Thoracic aorta (tissue), 2 donors: ENCODE results near the gene PSMG3. TPM values are rescaled to one million over a fixed set of nuclear protein-coding genes. Genes with fewer than 3 reads are reported as not detected.

Source experiments
- ATAC-seq: fragments of 150-250 bp; one replicate; pipeline ENCODE4 v1.8.0; 2017; ENCODE audit warnings: low read depth; ENCODE audit not compliant: insufficient number of reproducible peaks, low FRiP score
- DNase-seq: peaks from one replicate; pipeline ENCODE4 v3.0.0-alpha.2; 2020; ENCODE audit warnings: low spot score
- H3K27ac ChIP-seq, 2 donors: fragments of 200-600 bp; sonication (generic); 1 replicate in 1 of 2; 2 replicates in 1 of 2; pipeline ENCODE4 v1.5.1; 2016; ENCODE audit warnings: mild to moderate bottlenecking in 2 of 2, moderate library complexity in 2 of 2
- H3K27me3 ChIP-seq: fragments of 200-600 bp; sonication (generic); replicated peaks from 2 replicates; pipeline ENCODE4 v1.6.0; 2016; ENCODE audit warnings: mild to moderate bottlenecking; ENCODE audit not compliant: insufficient read depth
- H3K36me3 ChIP-seq: fragments of 200-600 bp; sonication (generic); one replicate; pipeline ENCODE4 v1.5.1; 2016
- H3K4me1 ChIP-seq, 2 donors: fragments of 200-600 bp; sonication (generic); 1 replicate in 1 of 2; 2 replicates in 1 of 2; pipeline versions ENCODE4 v1.5.1 to v1.6.0; 2016; ENCODE audit warnings: low read depth in 2 of 2, mild to moderate bottlenecking in 1 of 2; ENCODE audit not compliant: control insufficient read depth in 1 of 2
- H3K4me3 ChIP-seq: fragments of 200-600 bp; sonication (generic); 2 replicates; pipeline ENCODE4 v1.5.1; 2016; ENCODE audit warnings: mild to moderate bottlenecking
- H3K9me3 ChIP-seq: fragments of 200-600 bp; sonication (generic); 2 replicates; pipeline ENCODE4 v1.5.1; 2016
- CTCF ChIP-seq: fragments of 200-600 bp; sonication (generic); IDR thresholded peaks from one replicate; pipeline ENCODE4 v1.5.1; 2019; ENCODE audit warnings: antibody characterized with exemption
- total RNA-seq, 2 donors: library from RNA; depleted of rRNA; stranded (reverse); fragments of >200 nt; gene quantifications; one replicate each; pipeline versions ENCODE4 v1.1.0 to v1.2.3, GENCODE V29; 2016

The PSMG3 gene
- total RNA-seq, result 10 to 100 TPM; 30.9 to 40.4 TPM

- peak; percentile 65 for DNase-seq
- H3K36me3 ChIP-seq, result peaks cover 4% of the 10 kb centered on the region
- peak within 1 kb of the TSS; percentile 96 for H3K4me3 ChIP-seq
- peaks cover 11 to 22% of the 10 kb centered on the region in 2 donors for H3K4me1 ChIP-seq
- no peaks in the 10 kb centered on the region for H3K27me3 ChIP-seq
- peak within 1 kb of the TSS; percentile 90 to 93 for H3K27ac ChIP-seq
- no peaks in the 10 kb centered on the region for H3K9me3 ChIP-seq
- ATAC-seq, result peak; percentile 72
- peak; percentile 35 for TF ChIP-seq CTCF
Measured at GRCh38 chr7:1569833-1570632, at the start of gene PSMG3. TSS of gene PSMG3 (minus strand) at chr7:1570032. CDS start at chr7:1569339, 693 bp downstream.

- Histone ChIP-seq H3K27ac (no peak overlapping the region), H3K36me3 (no peaks in the 10 kb centered on the region), H3K27me3 (no peaks in the 10 kb centered on the region), H3K9me3 (no peaks in the 10 kb centered on the region), H3K4me3 (no peak overlapping the region), H3K4me1 (no peaks in the 10 kb centered on the region)
- ATAC-seq, result no peak
- no peak for TF ChIP-seq CTCF
- no peak for DNase-seq
Measured at GRCh38 chr7:1618475-1618874, 48.6 kb upstream of the PSMG3 start.

GRCh38 chr7:1617957-1618356 lies 48.1 kb upstream of the PSMG3 start:
- TF ChIP-seq CTCF, result no peak
- ATAC-seq, result no peak
- Histone ChIP-seq H3K27me3 (no peaks in the 10 kb centered on the region), H3K36me3 (no peaks in the 10 kb centered on the region), H3K9me3 (no peaks in the 10 kb centered on the region), H3K27ac (no peak overlapping the region), H3K4me3 (no peak overlapping the region), H3K4me1 (no peaks in the 10 kb centered on the region)
- no peak for DNase-seq

- DNase-seq (no peak), ATAC-seq (no peak)
- no peaks in the 10 kb centered on the region for H3K9me3 ChIP-seq
- H3K36me3 ChIP-seq, result no peaks in the 10 kb centered on the region
- no peaks in the 10 kb centered on the region for H3K27me3 ChIP-seq
- no peaks in the 10 kb centered on the region for H3K4me1 ChIP-seq
- no peak overlapping the region for H3K4me3 ChIP-seq
- no peak overlapping the region for H3K27ac ChIP-seq
- TF ChIP-seq CTCF, result no peak
Measured at GRCh38 chr7:1616741-1617140, 46.9 kb upstream of the PSMG3 start.

GRCh38 chr7:1611708-1612241 lies 41.9 kb upstream of the PSMG3 start:
- Histone ChIP-seq H3K36me3 (no peaks in the 10 kb centered on the region), H3K4me1 (no peaks in the 10 kb centered on the region), H3K9me3 (no peaks in the 10 kb centered on the region), H3K27ac (no peak overlapping the region), H3K4me3 (no peak overlapping the region), H3K27me3 (no peaks in the 10 kb centered on the region)
- DNase-seq, result no peak
- ATAC-seq, result no peak
- no peak for TF ChIP-seq CTCF
